Upper lobe of left lung (tissue), 4 donors: Measurements from ENCODE around the gene ITCH.

Experiments
- POLR2A ChIP-seq, 4 donors: fragments of 450-650 bp; IDR thresholded peaks; one replicate each; pipeline ENCODE4 v1.5.1; 2016 to 2017; ENCODE audit warnings: antibody characterized with exemption in 4 of 4, mild to moderate bottlenecking in 2 of 4
- POLR2AphosphoS5 ChIP-seq, 2 donors: sonication (generic); formaldehyde crosslinking; IDR thresholded peaks; one replicate each; pipeline ENCODE4 v1.5.1; 2017; ENCODE audit warnings: antibody characterized with exemption in 2 of 2

DNA sequence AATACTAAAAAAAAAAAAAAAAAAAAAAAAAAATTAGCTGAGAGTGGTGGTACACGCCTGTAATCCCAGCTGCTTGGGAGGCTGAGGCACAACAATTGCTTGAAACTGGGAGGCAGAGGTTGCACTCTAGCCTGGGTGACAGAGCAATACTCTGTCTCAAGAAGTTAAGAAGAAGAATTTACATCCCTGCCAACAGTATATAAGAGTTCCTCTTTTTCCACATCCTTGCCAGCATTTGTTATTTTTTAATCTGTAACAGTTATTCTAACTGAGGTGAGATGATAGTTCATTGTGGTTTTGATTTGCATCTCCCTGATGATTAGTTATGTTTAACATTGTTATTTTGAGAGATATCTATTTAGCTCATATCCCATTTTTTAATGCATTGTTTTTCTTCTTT, 132.8 kb downstream of the ITCH start:
- TF ChIP-seq POLR2AphosphoS5 (IDR thresholded peaks at IDR 0.05) (no peak), POLR2A (IDR thresholded peaks at IDR 0.05) (no peak)
